Raji (cell line): ENCODE data around the gene TTBK1.

Source experiments
- POLR2A ChIP-seq: IDR thresholded peaks from 2 replicates; pipeline ENCODE4 v1.6.1; 2011; ENCODE audit warnings: low read depth, low read length, control low read depth; ENCODE audit not compliant: insufficient read depth

The TTBK1 gene

DNA sequence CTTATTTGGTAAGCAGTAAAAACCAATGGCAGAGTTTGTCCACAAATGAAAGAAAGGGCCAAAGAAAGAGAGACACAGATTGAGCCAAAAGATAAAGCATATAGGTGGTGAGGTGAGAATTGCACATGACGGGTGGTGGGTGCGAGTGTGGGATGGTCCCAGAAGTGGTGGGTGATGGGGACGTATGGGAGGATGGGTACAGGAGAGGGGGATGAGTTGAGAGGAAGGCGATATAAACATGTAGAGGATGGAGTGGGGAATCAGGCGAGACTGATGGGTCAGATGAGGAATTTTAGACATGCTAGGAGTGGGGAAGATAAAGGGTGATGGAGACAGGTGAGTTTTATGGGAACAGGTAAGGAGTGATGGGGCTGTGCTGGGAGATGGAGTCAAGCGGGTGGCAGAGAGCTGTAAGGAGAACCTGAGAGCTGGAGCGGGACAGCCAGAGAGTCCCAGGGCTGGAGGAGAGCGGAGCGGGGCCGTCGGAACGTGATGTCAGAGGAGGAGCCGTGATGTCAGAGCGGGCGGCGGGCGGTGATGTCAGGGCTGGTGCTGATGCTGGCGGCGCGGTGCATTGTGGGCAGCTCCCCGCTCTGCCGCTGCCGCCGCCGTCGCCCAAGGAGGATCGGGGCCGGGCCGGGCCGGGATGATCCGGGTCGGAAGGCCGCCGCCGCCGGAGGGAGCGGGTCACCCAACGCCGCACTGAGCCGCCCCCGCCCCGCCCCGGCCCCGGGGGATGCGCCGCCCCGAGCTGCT lies at the start of gene TTBK1:
TSS of gene TTBK1 (plus strand) at position 574 of the 756 bp plus-strand sequence. CDS start 3,180 bp downstream, outside the sequence.
- TF ChIP-seq POLR2A: no peak

DNA sequence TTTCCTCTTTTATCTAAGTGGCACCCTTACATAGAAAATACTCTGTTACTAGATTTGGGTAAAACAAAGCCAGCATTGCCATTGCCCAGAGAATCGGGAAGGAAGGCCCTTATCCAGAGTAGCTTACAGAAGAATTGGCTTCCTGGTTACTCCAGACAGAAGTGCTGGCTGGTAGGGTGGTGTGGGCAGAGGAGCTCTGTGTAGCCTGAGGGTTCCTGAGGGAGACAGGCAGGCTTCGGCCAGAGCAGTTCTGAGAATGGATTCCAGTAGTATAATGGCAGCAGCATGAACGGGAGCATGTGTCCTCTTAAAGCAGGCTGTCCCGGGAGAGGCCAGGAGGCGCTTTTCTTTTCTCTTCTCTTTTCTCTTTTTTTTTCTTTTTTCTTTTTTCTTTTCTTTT lies 49.4 kb upstream of the TTBK1 start:
- no peak for TF ChIP-seq POLR2A

DNA sequence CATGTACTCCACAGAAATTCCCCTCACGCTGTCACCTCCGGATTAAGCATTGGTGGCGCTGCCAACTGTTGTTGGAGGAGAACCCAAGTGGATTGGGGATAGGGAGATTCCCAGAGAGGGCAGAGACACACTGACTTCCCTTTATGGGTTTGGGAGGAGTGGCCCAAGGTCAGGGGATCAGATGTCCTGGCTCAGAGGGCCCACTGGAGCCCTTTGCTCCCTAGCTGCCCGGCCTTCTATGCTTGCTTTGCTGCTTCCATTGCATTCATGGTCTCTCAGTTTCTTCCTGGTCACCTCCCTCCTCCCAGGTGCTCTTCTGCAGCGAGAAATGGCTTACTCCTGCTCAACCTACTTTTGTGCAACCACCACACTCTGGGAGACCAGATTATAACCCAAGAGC lies 46.9 kb upstream of the TTBK1 start:
- no peak for TF ChIP-seq POLR2A

DNA sequence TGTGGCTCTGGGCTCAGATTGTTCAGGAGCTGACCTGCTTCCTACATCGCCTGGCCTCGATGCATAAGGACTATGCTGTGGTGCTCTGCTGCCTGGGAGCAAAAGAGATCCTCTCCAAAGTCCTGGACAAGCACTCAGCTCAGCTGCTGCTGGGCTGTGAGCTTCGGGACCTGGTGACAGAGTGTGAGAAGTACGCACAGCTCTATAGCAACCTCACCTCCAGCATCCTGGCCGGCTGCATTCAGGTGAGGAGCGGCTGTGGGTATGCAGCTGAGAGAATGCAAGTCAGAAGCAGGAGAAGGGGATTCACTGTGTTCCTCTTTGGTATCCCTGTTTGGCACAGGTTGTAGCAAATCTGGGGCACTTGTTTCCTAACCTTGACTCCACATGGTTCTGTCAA lies 43.4 kb upstream of the TTBK1 start:
- TF ChIP-seq POLR2A: no peak

DNA sequence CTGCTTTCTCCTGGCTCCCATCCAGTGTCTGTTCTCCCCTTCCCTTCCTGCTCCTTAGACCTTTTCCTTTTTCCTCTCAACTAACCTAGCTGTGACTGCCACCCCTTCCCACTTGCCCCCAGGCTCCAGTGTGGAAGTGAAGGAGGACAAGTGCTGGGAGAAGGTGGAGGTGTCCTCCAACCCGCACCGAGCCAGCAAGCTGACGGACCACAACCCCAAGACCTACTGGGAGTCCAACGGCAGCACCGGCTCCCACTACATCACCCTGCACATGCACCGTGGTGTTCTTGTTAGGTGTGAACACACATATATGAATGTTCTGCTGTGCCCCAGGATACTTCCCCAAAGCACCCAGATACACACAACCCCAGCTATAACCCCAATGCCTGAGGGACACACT lies 42.7 kb upstream of the TTBK1 start:
- no peak for TF ChIP-seq POLR2A

DNA sequence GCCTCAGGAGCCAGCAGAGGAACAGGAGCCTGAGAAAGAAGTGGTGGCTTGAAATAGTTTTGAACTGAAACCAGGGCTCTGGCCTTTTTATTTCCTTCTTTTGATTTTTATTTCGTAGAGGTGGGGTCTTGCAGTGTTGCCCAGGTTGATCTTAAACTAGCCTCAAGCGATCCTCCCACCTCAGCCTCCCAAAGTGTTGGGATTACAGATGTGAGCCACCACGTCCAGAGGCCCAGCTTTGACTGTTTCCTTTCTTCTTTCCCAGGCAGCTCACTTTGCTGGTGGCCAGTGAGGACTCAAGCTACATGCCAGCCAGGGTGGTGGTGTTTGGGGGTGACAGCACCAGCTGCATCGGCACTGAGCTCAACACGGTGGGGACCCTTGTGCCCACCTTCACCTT lies 40.8 kb upstream of the TTBK1 start:
- TF ChIP-seq POLR2A: no peak

DNA sequence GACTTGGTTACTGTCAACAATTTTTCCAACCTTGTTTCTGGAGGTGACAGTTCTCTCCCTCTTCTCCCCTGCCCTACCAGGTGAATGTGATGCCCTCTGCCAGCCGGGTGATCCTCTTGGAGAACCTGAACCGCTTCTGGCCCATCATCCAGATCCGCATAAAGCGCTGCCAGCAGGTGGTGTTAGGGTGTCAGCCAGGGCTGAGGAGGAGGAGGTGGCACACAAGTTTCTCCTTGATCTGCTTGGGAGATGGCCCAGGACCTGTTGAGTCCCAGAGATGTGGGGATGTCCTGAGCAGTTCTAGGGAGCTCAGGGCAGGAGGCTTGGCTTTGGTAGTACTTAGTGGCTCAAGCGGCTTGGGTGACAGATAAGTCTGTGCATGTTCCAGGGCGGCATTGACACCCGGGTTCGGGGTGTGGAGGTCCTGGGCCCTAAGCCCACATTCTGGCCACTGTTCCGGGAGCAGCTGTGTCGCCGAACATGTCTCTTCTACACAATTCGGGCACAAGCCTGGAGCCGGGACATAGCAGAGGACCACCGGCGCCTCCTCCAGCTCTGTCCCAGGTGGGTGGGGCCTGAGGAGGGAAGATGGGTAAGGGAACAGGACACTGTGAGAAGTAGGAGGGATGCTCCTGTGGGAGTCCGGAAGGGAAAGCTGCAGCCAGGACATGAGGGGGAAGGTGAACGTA lies 40.1 kb upstream of the TTBK1 start:
- TF ChIP-seq POLR2A: no peak

DNA sequence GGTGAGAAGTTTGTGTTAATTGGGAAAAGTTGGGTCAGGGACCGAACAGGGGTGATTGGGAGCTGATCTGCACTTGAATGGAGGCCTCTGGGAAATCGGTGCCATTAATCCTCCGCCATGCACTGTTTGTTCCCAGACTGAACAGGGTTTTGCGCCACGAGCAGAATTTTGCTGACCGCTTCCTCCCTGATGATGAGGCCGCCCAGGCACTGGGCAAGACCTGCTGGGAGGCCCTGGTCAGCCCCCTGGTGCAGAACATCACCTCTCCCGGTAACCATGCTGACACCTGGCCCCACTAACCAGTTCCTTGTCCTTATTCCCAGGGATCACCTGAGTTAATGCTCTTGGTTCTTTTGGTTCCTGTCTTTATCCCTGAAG lies 39.6 kb upstream of the TTBK1 start:
- no peak for TF ChIP-seq POLR2A

DNA sequence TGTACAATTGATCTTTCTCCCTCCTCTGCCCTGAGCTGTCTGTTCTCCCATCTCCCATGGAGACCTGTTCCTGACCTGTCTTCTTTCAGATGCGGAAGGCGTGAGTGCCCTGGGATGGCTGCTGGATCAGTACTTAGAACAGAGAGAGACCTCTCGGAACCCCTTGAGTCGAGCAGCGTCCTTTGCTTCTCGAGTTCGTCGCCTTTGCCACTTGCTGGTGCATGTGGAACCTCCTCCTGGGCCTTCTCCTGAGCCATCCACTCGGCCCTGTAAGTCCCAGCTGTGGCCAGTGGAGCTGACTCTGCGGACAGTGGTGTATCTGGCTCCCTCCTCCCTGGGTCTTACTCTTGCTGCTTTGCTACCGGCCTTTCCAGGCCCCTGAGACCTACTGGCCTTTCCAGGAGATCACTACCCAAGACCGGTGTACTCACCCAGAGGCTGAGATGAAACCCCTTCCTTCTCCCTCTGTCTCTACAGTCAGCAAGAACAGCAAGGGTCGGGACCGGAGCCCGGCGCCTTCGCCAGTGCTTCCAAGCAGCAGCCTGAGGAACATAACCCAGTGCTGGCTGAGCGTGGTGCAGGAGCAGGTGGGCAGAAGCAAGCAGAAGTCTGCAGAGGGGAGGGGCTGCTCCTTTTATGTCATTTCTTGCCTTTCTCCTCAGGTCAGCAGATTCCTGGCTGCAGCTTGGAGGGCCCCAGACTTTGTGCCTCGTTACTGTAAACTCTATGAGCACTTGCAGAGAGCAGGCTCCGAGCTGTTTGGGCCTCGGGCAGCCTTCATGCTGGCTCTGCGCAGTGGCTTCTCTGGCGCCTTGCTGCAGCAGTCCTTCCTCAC lies 38.8 kb upstream of the TTBK1 start:
- TF ChIP-seq POLR2A: no peak

DNA sequence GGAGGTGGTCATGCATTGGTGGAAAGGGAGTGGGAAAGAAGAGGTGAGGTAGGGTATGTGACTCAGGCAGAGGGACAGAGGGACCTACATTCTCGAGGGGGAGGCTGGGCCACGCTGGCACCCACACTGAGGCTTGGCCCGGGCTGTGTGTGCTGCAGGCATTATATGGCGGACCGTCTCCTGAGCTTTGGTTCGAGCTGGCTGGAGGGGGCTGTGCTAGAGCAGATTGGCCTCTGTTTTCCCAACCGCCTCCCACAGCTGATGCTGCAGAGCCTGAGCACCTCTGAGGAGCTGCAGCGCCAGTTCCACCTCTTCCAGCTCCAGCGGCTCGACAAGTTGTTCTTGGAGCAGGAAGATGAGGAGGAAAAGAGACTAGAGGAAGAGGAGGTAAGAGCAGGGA lies 37.4 kb upstream of the TTBK1 start:
- no peak for TF ChIP-seq POLR2A

DNA sequence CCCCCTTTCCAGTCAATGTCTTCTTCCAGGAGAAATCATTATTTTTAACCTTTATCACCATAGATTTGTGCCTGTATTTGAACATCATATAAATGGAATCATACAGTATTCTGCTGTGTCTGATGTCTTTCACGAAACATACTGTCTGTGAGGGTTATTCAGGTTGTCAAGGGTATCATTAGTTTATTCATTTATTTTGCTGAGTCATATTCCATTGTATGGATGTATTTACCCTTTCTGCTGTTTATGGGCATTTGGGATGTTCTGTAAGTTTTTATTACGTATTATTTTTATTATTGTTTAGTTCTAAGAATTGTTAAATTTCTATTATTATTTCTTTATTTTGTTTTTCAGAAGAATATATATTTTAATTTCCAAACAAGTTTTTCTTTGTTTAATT lies 36.0 kb upstream of the TTBK1 start:
- no peak for TF ChIP-seq POLR2A

DNA sequence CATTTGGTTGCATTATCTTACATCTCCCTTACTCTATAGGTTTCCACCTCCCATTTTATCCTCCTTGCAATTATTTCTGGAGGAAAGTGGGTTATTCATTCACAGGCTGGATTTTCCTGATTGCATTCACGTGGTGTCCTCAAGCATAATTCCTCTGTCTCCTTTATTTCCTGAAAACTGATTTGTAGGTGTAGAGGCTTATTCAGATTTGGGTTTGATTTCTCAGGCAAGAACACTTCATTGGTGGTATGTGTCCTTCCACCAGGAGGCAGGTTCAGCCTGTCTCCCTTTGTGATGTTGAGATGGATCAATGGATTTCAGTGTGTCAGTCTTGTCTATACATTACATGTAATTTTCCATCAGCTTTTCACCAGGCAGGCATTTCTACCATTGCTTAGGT lies 31.3 kb upstream of the TTBK1 start:
- TF ChIP-seq POLR2A: no peak

DNA sequence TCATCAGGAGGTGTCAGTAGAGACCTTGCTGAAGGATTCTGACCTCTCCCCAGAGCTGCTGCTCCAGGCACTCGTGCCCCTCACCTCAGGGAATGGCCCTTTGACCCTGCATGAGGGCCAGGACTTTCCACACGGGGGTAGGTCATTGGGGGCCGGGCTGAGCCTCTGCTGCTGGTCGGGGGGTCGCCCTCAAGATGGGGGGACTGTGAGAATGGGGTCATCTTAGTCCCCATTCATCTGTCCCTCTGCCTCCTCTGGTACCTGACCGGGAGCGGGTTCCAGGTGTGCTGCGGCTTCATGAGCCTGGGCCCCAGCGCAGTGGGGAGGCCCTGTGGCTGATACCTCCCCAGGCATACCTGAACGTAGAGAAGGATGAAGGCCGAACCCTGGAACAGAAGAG lies 29.9 kb upstream of the TTBK1 start:
- no peak for TF ChIP-seq POLR2A

DNA sequence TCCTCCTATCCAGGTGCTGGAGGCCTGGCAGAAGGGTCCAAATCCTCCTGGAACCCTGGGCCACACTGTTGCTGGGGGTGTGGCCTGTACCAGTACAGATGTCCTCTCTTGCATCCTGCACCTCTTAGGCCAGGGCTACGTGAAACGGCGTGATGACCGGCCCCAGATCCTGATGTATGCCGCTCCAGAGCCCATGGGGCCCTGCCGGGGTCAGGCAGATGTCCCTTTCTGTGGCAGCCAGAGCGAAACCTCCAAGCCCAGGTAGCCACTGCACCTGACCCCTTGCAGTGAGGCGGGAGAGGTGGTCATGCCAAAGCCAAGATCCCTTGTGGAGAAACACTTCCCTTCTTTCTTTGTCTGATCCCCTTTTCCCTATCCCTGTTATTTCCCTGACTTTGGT lies 28.2 kb upstream of the TTBK1 start:
- no peak for TF ChIP-seq POLR2A

DNA sequence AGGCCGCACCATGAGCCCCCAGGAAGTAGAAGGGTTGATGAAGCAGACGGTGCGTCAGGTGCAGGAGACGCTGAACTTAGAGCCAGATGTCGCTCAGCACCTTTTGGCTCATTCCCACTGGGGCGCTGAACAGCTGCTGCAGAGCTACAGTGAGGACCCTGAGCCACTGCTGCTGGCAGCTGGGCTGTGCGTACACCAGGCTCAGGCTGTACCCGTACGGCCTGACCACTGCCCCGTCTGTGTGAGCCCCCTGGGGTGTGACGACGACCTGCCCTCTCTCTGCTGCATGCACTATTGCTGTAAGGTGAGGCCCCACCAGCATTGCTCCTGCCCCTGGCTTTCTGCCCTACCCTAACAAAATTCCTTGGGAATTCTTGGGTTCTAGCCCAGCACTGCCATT lies 27.1 kb upstream of the TTBK1 start:
- TF ChIP-seq POLR2A: no peak

DNA sequence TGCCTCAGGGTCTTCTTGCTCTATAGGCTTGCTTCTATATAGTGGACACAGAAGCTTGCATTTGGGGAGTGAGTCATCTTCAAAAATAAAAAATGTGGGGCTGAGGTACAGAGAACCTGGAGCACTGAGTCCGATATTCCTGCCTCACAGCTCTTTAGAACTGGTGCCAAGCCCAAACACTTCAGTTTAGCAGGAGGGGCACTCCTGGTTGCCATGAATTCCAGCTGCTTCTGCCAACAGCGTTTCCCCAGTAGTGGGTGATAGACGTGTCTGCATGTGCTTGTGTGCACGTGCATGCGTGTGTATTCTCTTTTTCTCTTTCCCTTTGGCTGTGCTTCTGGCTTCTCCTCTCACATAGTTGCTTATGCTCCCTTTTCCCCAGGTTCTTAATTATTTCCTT lies 25.9 kb upstream of the TTBK1 start:
- 0 out of 2 replicates have a peak, but pooled peaks have one; percentile 0 for TF ChIP-seq POLR2A
